A673 (cell line): ENCODE measurements around the gene SMOC1.

Experiments used
- EZH2 ChIP-seq: fragments of 200-600 bp; sonication (generic); IDR thresholded peaks from 2 replicates; pipeline ENCODE4 v1.6.1; 2017; ENCODE audit warnings: borderline replicate concordance, low read depth, mild to moderate bottlenecking, mixed read lengths, antibody characterized with exemption, low read length; ENCODE audit not compliant: poor library complexity, severe bottlenecking
- TF ChIP-seq, protein P1 (sequence below): fragments of 300-800, 200-600 bp; sonication (generic); conservative IDR thresholded peaks from 2 replicates; pipeline ENCODE4 v1.5.1; 2017; ENCODE audit warnings: low read depth, mild to moderate bottlenecking, antibody characterized with exemption, low read length, moderate library complexity, mixed read lengths

GRCh38 chr14:69941768-69942742 lies 62.8 kb downstream of the SMOC1 start:
- TF ChIP-seq, protein P1, sequence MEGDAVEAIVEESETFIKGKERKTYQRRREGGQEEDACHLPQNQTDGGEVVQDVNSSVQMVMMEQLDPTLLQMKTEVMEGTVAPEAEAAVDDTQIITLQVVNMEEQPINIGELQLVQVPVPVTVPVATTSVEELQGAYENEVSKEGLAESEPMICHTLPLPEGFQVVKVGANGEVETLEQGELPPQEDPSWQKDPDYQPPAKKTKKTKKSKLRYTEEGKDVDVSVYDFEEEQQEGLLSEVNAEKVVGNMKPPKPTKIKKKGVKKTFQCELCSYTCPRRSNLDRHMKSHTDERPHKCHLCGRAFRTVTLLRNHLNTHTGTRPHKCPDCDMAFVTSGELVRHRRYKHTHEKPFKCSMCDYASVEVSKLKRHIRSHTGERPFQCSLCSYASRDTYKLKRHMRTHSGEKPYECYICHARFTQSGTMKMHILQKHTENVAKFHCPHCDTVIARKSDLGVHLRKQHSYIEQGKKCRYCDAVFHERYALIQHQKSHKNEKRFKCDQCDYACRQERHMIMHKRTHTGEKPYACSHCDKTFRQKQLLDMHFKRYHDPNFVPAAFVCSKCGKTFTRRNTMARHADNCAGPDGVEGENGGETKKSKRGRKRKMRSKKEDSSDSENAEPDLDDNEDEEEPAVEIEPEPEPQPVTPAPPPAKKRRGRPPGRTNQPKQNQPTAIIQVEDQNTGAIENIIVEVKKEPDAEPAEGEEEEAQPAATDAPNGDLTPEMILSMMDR: no peak
- no peak for TF ChIP-seq EZH2
